HepG2 (cell line): ENCODE measurements around the gene LAMA5. TPM values are rescaled to one million over a fixed set of nuclear protein-coding genes. Genes with fewer than 3 reads are reported as not detected.
A peak's percentile ranks its signal among the peaks of the same experiment; 100 is the strongest.

Experiments
- AGO2 ChIP-seq: fragments of 200-400 bp; formaldehyde crosslinking; optimal IDR thresholded peaks from 2 replicates; pipeline ENCODE3; 2017; ENCODE audit warnings: mild to moderate bottlenecking, low read depth, low read length, moderate library complexity
- HNRNPL ChIP-seq: fragments of 200-400 bp; formaldehyde crosslinking; IDR thresholded peaks from 2 replicates; pipeline ENCODE4 v1.6.1; 2017; ENCODE audit warnings: mild to moderate bottlenecking, low read depth, low read length
- MED1 ChIP-seq: sonication (generic); formaldehyde crosslinking; IDR thresholded peaks from 2 replicates; pipeline ENCODE4 v1.4.0; 2020; ENCODE audit warnings: missing genetic modification reagents
- YEATS2 ChIP-seq: sonication (generic); formaldehyde crosslinking; IDR thresholded peaks from 2 replicates; pipeline ENCODE4 v1.4.0; 2020; ENCODE audit warnings: missing genetic modification reagents, borderline replicate concordance
- ZNF788 ChIP-seq: sonication (generic); formaldehyde crosslinking; IDR thresholded peaks from 2 replicates; pipeline ENCODE4 v1.5.0; 2020; ENCODE audit warnings: mild to moderate bottlenecking, missing genetic modification reagents, borderline replicate concordance
- polyA plus RNA-seq, 8 experiments: library from polyadenylated mRNA; depleted of rRNA in 3 of 8; stranded (reverse) in 7 of 8; unstranded in 1 of 8; fragments of >200 nt; fragmentation: Illumina TruSeq in 4 of 8; extraction: Trizol in 4 of 8; gene quantifications; 2 replicates each; pipeline versions ENCODE4 v1.2.1 to v1.2.3, GENCODE V29; 2011 to 2016; ENCODE audit warnings: low read depth in 4 of 8, missing spikeins in 1 of 8, mixed read lengths in 1 of 8; ENCODE audit not compliant: insufficient read depth in 1 of 8
- total RNA-seq, 5 experiments: library from RNA; depleted of rRNA; stranded (reverse); fragments of >200 nt; fragmentation: Illumina TruSeq; extraction: Trizol; gene quantifications; 2 replicates each; pipeline ENCODE4 v1.2.3, GENCODE V29; 2016; ENCODE audit warnings: low read depth in 1 of 5
- TF ChIP-seq, protein P1 (sequence below): sonication (generic); formaldehyde crosslinking; IDR thresholded peaks from 2 replicates; pipeline ENCODE4 v1.5.0; 2020; ENCODE audit warnings: mild to moderate bottlenecking, missing genetic modification reagents, borderline replicate concordance
- TF ChIP-seq, protein P2 (sequence below): sonication (generic); formaldehyde crosslinking; IDR thresholded peaks from 2 replicates; pipeline ENCODE4 v1.5.0; 2020; ENCODE audit warnings: mild to moderate bottlenecking, missing genetic modification reagents, moderate library complexity
- TF ChIP-seq, protein P3 (sequence below): sonication (generic); formaldehyde crosslinking; IDR thresholded peaks from 2 replicates; pipeline ENCODE4 v1.8.1; 2022; ENCODE audit warnings: mild to moderate bottlenecking, missing genetic modification reagents
- TF ChIP-seq, protein P4 (sequence below): sonication (generic); formaldehyde crosslinking; conservative IDR thresholded peaks from 2 replicates; pipeline ENCODE4 v1.4.0; 2020; ENCODE audit warnings: missing genetic modification reagents
- TF ChIP-seq, protein P5 (sequence below): sonication (generic); formaldehyde crosslinking; IDR thresholded peaks from 2 replicates; pipeline ENCODE4 v1.5.1; 2020; ENCODE audit warnings: mild to moderate bottlenecking, missing genetic modification reagents, moderate library complexity

LAMA5 gene
- total and polyA plus RNA-seq, 2 of the 13 experiments (the other 11 are each of a cell fraction or from before 2014, with no cell fraction given): 21.0 to 44.7 TPM

DNA sequence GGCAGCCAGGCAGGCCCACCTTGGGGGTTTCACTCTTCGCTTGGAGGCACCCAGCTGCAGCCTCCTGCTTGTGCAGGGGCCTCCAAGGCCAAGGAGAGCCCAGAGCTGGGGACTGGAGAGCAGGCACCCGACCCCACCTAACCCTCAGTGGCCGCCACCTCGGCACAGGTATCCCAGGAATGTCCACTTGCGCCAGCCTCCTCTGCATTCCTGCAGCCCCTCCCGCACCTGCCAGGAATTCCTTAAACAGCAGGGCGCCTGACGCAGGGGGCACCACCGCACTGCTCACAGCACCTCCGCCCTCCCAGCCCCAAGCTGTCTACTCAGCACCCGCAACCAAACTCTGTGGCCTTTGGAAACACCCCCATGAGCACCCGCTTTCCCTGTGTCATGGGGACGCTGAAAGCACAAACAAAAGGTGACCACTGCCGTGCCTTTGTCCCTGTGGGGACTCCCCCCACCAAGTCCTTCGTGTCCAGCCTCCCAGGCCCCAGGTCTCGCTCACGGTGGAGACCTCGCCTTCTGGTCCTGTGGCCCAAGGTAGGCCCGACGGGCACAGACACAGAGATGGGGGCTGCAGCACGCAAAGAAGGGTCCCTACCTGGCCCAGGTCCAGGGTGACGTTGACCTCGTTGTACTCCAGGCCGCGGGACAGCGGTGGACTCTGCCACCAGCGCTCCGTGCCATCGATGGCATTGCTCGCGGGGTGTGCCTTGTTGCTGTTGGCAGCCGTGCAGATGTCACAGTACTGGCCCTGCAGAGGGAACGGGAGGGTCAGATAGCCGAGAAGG lies 5.1 kb downstream of the LAMA5 start (continued):
- TF ChIP-seq, protein P1, sequence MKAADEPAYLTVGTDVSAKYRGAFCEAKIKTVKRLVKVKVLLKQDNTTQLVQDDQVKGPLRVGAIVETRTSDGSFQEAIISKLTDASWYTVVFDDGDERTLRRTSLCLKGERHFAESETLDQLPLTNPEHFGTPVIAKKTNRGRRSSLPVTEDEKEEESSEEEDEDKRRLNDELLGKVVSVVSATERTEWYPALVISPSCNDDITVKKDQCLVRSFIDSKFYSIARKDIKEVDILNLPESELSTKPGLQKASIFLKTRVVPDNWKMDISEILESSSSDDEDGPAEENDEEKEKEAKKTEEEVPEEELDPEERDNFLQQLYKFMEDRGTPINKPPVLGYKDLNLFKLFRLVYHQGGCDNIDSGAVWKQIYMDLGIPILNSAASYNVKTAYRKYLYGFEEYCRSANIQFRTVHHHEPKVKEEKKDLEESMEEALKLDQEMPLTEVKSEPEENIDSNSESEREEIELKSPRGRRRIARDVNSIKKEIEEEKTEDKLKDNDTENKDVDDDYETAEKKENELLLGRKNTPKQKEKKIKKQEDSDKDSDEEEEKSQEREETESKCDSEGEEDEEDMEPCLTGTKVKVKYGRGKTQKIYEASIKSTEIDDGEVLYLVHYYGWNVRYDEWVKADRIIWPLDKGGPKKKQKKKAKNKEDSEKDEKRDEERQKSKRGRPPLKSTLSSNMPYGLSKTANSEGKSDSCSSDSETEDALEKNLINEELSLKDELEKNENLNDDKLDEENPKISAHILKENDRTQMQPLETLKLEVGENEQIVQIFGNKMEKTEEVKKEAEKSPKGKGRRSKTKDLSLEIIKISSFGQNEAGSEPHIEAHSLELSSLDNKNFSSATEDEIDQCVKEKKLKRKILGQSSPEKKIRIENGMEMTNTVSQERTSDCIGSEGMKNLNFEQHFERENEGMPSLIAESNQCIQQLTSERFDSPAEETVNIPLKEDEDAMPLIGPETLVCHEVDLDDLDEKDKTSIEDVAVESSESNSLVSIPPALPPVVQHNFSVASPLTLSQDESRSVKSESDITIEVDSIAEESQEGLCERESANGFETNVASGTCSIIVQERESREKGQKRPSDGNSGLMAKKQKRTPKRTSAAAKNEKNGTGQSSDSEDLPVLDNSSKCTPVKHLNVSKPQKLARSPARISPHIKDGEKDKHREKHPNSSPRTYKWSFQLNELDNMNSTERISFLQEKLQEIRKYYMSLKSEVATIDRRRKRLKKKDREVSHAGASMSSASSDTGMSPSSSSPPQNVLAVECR (CRISPR knock-in tag): peak; percentile 34; the same call in 1 of the 2 replicates
- TF ChIP-seq, protein P2, sequence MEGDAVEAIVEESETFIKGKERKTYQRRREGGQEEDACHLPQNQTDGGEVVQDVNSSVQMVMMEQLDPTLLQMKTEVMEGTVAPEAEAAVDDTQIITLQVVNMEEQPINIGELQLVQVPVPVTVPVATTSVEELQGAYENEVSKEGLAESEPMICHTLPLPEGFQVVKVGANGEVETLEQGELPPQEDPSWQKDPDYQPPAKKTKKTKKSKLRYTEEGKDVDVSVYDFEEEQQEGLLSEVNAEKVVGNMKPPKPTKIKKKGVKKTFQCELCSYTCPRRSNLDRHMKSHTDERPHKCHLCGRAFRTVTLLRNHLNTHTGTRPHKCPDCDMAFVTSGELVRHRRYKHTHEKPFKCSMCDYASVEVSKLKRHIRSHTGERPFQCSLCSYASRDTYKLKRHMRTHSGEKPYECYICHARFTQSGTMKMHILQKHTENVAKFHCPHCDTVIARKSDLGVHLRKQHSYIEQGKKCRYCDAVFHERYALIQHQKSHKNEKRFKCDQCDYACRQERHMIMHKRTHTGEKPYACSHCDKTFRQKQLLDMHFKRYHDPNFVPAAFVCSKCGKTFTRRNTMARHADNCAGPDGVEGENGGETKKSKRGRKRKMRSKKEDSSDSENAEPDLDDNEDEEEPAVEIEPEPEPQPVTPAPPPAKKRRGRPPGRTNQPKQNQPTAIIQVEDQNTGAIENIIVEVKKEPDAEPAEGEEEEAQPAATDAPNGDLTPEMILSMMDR (CRISPR knock-in tag): 0 out of 2 replicates have a peak, but pooled peaks have one; percentile 7
- TF ChIP-seq ZNF788 (CRISPR knock-in tag): no peak
- TF ChIP-seq, protein P3, sequence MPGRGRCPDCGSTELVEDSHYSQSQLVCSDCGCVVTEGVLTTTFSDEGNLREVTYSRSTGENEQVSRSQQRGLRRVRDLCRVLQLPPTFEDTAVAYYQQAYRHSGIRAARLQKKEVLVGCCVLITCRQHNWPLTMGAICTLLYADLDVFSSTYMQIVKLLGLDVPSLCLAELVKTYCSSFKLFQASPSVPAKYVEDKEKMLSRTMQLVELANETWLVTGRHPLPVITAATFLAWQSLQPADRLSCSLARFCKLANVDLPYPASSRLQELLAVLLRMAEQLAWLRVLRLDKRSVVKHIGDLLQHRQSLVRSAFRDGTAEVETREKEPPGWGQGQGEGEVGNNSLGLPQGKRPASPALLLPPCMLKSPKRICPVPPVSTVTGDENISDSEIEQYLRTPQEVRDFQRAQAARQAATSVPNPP: no peak
- no peak for TF ChIP-seq MED1 (CRISPR knock-in tag)
- TF ChIP-seq, protein P4, sequence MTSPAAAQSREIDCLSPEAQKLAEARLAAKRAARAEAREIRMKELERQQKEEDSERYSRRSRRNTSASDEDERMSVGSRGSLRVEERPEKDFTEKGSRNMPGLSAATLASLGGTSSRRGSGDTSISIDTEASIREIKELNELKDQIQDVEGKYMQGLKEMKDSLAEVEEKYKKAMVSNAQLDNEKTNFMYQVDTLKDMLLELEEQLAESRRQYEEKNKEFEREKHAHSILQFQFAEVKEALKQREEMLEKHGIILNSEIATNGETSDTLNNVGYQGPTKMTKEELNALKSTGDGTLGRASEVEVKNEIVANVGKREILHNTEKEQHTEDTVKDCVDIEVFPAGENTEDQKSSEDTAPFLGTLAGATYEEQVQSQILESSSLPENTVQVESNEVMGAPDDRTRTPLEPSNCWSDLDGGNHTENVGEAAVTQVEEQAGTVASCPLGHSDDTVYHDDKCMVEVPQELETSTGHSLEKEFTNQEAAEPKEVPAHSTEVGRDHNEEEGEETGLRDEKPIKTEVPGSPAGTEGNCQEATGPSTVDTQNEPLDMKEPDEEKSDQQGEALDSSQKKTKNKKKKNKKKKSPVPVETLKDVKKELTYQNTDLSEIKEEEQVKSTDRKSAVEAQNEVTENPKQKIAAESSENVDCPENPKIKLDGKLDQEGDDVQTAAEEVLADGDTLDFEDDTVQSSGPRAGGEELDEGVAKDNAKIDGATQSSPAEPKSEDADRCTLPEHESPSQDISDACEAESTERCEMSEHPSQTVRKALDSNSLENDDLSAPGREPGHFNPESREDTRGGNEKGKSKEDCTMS (CRISPR knock-in tag): no peak
- peak; percentile 60; the same call in 1 of the 2 replicates for TF ChIP-seq HNRNPL
- peak; percentile 86 for TF ChIP-seq AGO2
- TF ChIP-seq YEATS2 (CRISPR knock-in tag): no peak
- TF ChIP-seq, protein P5, sequence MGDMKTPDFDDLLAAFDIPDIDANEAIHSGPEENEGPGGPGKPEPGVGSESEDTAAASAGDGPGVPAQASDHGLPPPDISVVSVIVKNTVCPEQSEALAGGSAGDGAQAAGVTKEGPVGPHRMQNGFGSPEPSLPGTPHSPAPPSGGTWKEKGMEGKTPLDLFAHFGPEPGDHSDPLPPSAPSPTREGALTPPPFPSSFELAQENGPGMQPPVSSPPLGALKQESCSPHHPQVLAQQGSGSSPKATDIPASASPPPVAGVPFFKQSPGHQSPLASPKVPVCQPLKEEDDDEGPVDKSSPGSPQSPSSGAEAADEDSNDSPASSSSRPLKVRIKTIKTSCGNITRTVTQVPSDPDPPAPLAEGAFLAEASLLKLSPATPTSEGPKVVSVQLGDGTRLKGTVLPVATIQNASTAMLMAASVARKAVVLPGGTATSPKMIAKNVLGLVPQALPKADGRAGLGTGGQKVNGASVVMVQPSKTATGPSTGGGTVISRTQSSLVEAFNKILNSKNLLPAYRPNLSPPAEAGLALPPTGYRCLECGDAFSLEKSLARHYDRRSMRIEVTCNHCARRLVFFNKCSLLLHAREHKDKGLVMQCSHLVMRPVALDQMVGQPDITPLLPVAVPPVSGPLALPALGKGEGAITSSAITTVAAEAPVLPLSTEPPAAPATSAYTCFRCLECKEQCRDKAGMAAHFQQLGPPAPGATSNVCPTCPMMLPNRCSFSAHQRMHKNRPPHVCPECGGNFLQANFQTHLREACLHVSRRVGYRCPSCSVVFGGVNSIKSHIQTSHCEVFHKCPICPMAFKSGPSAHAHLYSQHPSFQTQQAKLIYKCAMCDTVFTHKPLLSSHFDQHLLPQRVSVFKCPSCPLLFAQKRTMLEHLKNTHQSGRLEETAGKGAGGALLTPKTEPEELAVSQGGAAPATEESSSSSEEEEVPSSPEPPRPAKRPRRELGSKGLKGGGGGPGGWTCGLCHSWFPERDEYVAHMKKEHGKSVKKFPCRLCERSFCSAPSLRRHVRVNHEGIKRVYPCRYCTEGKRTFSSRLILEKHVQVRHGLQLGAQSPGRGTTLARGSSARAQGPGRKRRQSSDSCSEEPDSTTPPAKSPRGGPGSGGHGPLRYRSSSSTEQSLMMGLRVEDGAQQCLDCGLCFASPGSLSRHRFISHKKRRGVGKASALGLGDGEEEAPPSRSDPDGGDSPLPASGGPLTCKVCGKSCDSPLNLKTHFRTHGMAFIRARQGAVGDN (CRISPR knock-in tag): 0 out of 2 replicates have a peak, but pooled peaks have one; percentile 22
